Measurements from ENCODE around the gene POU3F2.

The POU3F2 gene

GRCh38 chr6:98844244-98845210 is 10.2 kb downstream of the POU3F2 start:
- DNase-seq, result no peak

- no peak for DNase-seq
Observed at GRCh38 chr6:98845211-98846020, 11.0 kb downstream of the POU3F2 start.

DNA sequence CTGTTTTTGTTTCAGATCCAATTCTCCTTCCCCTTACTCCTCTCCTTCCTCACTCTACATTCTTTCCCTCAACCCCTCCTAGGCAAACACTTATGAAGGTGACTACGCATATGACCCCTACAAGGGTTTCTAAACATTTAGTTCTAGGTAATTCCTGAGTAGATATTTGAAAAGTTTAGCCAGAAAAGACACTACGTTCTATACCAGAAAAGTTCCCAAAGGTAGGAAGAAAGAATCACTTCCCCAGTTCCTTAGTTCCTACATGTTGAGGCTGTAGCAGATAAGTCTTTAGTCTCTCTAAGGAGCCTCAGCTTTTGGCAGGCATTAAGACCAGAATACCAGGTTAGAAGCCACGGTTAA is 11.6 kb downstream of the POU3F2 start:
- DNase-seq, result no peak

GRCh38 chr6:98847416-98847778 is 13.0 kb downstream of the POU3F2 start:
- no peak for DNase-seq

DNA sequence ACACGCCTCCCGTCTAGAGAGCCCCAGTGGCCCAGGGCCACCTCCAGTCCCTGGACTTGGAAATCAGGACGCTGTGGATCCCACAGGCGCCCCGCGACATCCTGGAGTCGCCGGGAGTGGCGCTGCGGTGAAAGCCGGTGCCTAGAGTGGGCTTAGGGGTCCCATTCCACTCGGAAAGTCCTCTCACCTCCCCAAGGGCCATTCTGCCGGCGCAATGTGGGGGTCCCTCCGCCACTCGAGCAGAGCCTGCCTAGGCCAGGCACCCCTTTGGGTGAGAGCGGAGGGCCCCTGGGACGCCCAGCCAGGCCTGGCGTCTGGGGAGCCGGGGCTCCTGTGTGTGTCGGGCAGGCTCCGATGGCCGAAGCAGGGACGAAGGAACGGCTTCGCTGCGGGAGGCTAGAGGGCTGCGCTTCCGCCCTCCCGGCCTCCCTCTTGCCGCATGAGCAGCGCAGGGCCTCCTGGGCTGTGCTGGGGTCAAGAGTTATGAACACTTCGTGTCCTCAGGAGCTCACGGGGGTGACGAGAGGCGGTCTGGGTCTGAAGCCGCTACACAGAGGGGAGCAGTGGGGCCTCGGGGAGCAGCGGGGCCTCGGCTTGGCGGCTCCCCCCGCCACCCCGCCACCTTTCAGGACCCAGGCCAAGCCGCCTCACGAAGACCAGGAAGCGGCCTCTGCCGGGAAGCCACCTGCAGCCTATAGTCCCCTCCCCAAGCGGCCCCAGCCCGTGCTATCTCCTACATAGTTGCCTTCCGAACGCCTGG is 13.6 kb downstream of the POU3F2 start:
- no peak for DNase-seq

DNA sequence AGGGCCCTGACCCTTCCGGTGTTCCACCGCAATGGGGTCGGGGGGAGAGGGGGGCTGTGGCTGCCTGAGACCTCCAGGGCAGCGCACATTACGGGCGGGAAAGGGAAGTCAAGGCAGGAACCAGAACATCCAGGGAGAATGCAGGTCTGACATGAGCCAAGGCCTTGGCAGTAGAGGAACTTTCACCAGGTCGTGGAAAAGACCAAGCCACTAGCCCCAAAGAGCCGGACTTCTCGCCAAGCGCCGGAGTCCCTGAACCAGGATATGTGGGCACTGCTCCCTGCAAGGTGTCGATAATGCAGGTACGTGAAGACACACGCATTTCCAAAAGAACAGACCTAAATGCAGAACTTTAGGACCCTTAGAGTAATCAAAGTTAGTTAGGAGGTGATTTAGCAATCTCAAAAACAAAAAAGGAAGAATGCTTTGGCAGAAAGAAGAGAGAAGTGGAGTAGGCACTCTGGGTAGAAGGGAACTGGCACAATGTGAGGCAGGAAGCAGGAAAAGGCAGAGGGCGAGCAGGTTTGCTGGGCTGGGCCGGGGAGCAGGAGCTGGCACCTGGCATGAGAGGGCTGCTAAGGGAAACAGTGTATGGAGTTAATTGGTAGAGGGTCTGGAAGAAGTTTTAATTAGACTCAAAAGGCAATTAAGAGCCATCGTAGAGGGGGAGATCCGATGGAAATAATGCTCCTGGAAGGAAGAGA is 14.3 kb downstream of the POU3F2 start:
- DNase-seq, result no peak

DNA sequence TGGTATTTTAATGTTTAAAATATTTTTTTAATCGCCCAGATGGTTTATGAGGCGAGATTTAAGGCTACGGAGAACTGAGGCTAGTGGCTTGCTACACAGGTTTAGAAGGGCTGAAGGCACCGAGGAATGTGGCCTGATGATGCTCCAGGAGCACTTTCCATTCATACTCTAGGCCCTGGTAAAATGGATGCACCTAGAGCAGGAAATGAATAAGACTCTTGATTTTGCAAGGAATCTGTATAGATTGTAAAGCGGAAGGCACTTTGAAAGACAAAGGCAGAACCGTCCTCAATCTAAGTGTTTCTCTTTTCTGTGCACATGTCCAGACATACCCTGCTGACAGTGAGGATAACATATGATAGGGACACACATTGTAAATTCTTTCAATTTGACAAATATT is 30.1 kb downstream of the POU3F2 start:
- no peak for DNase-seq

DNA sequence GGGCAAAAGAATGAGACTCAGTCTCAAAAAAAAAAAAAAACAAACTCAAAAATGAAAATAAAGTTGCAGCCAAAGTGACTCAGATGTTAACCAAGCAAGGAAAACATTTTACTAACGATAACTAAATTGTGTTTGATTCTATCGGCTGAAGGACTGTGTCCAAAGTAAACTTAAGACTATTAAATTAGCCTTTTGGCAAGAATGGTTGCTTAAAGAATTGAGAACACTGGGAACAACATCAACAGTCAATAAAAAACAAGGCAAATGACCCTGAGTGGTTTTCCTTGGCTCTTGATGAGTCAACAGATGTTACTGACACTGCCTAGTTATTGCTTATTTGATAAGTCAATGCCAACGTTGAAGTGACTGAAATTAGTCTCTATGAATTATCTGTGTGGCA is 36.7 kb downstream of the POU3F2 start:
- no peak for DNase-seq

- DNase-seq, result no peak
Observed at GRCh38 chr6:98871821-98872220, 37.4 kb downstream of the POU3F2 start.

GRCh38 chr6:98875375-98875774 is 41.0 kb downstream of the POU3F2 start:
- no peak for DNase-seq

DNA sequence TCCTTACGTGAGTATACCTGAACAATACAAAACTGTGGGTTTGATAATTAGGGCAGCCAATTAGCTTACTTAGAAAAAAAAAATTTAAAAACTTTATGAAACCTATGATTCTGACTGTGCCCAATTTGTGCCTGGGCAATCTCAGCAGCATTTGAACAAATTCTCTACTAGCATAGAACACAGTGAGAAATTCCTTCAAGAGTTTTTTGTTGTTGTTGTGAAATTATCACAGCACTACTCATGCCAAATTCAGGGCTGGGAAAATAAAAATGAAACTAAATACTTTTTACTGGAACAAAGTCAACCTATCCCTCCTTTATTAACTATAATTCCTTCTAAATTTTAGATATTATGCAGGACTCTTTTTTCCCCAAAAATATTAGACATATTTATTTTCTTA is 42.9 kb downstream of the POU3F2 start:
- no peak for DNase-seq

DNA sequence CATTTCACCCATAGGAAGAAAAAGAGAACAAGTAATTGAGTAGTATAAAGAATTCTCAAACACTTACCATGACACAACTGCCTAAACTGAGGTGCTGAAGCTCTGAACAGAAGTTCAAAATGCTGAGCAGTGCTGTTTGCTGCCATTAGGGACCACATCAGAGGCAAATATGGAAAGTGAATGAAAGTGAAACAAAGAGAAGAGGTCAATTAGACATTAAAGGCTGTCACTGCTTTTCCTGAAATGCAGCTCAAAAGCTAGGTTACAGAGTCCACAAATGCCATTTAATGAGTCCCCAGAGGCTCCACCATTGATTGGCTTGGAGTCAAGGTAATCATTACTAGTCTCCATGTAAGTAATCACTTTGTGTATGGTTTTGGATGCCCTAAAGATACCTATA is 46.1 kb downstream of the POU3F2 start:
- DNase-seq, result no peak

- DNase-seq, result no peak
Observed at GRCh38 chr6:98885330-98885729, 51.0 kb downstream of the POU3F2 start.

GRCh38 chr6:98887650-98888049 is 53.3 kb downstream of the POU3F2 start:
- DNase-seq, result no peak

Measured in GF-D8 (cell line).